ENCODE results near the gene MPP2. TPM values are rescaled to one million over a fixed set of nuclear protein-coding genes. Genes with fewer than 3 reads are reported as not detected.

MPP2 gene
- total and polyA plus RNA-seq, 9 of the 15 experiments (the other 6 are each of a cell fraction or from before 2014, with no cell fraction given): 0.04 to 1.0 (median 0.24) TPM

DNA sequence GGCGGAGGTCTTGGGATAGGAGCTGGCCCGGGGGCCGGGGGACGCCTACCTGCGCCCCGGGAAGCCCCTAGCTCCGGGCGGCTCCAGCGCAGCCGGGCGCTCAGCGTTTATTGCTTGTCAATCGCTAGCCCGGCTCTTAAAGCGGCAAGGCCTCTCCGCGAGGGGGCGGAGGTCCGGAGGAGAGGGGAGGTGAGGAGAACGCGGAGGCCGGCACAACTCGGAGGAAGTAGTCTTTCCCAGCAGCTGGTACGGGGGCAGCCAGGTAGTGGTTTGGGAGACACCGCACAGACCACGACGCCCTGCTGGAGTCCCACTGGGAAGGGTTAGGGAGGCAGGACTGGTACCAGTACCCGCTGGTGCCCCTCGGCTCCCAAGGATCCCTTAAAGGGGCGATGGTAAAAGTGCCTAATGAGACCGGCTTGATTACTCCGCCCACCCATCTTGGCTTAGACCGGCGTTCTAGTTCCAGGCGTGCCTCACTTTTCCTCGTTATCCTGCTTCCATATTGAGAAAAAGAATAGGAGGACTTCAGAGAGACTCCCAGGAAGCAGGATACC is at the start of gene MPP2 (continued):
- TF ChIP-seq, protein P1, sequence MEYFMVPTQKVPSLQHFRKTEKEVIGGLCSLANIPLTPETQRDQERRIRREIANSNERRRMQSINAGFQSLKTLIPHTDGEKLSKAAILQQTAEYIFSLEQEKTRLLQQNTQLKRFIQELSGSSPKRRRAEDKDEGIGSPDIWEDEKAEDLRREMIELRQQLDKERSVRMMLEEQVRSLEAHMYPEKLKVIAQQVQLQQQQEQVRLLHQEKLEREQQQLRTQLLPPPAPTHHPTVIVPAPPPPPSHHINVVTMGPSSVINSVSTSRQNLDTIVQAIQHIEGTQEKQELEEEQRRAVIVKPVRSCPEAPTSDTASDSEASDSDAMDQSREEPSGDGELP (CRISPR knock-in tag; IDR thresholded peaks at IDR 0.05; ENCODE audit: borderline replicate concordance): peak; percentile 33; the same call in 1 of the 2 replicates
- no peak for TF ChIP-seq TEAD2 (tag; IDR thresholded peaks at IDR 0.05)
- TF ChIP-seq NFIX (CRISPR knock-in tag; IDR thresholded peaks at IDR 0.05; ENCODE audit: low read depth): no peak
- TF ChIP-seq ZNF696 (CRISPR knock-in tag; conservative IDR thresholded peaks at IDR 0.05): no peak
- TF ChIP-seq, protein P2, sequence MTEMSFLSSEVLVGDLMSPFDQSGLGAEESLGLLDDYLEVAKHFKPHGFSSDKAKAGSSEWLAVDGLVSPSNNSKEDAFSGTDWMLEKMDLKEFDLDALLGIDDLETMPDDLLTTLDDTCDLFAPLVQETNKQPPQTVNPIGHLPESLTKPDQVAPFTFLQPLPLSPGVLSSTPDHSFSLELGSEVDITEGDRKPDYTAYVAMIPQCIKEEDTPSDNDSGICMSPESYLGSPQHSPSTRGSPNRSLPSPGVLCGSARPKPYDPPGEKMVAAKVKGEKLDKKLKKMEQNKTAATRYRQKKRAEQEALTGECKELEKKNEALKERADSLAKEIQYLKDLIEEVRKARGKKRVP (CRISPR knock-in tag; IDR thresholded peaks at IDR 0.05): no peak
- no peak for TF ChIP-seq CBFA2T2 (conservative IDR thresholded peaks at IDR 0.05)
- TF ChIP-seq, protein P3, sequence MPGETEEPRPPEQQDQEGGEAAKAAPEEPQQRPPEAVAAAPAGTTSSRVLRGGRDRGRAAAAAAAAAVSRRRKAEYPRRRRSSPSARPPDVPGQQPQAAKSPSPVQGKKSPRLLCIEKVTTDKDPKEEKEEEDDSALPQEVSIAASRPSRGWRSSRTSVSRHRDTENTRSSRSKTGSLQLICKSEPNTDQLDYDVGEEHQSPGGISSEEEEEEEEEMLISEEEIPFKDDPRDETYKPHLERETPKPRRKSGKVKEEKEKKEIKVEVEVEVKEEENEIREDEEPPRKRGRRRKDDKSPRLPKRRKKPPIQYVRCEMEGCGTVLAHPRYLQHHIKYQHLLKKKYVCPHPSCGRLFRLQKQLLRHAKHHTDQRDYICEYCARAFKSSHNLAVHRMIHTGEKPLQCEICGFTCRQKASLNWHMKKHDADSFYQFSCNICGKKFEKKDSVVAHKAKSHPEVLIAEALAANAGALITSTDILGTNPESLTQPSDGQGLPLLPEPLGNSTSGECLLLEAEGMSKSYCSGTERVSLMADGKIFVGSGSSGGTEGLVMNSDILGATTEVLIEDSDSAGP (CRISPR knock-in tag; IDR thresholded peaks at IDR 0.05): peak; percentile 79; the same call in 1 of the 2 replicates
- TF ChIP-seq SNIP1 (IDR thresholded peaks at IDR 0.05; ENCODE audit: low read depth): peak; percentile 97
- TF ChIP-seq ZNF584 (CRISPR knock-in tag; IDR thresholded peaks at IDR 0.05; ENCODE audit: low read depth): no peak
- TF ChIP-seq PRDM10 (IDR thresholded peaks at IDR 0.05; ENCODE audit: partially characterized antibody): peak; percentile 72
- TF ChIP-seq POLR2G (IDR thresholded peaks at IDR 0.05; ENCODE audit: low read depth, low read length): no peak

Data from K562 (cell line).